Dendritic cell treated with granulocyte-macrophage colony-stimulating factor and Interleukin-4, amounts not matched to agents 40 ng/mL and 50 ng/mL, for 4 days (primary cell): ENCODE measurements around the gene CA12.
"Not testable (repeated sequence)": the region's sequence is repeated elsewhere in the genome, so short reads cannot be mapped to it uniquely, and the experiment has no call there.

Experiments
- H3K27ac Mint-ChIP-seq: one replicate; pipeline ENCODE4 v1.8.0; 2022; ENCODE audit warnings: mild to moderate bottlenecking, mixed read lengths
- H3K27me3 Mint-ChIP-seq: one replicate; pipeline ENCODE4 v1.8.0; 2022; ENCODE audit warnings: mild to moderate bottlenecking, mixed read lengths
- H3K36me3 Mint-ChIP-seq: one replicate; pipeline ENCODE4 v1.8.0; 2022; ENCODE audit warnings: low read depth, mixed read lengths
- H3K4me1 Mint-ChIP-seq: one replicate; pipeline ENCODE4 v1.8.0; 2022; ENCODE audit warnings: low read depth, mixed read lengths
- H3K4me3 Mint-ChIP-seq: one replicate; pipeline ENCODE4 v1.8.0; 2022; ENCODE audit warnings: mild to moderate bottlenecking, moderate library complexity, mixed read lengths
- H3K9me3 Mint-ChIP-seq: one replicate; pipeline ENCODE4 v1.8.0; 2022; ENCODE audit warnings: mixed read lengths
- intact Hi-C: fragments of 100-400 bp; cut with micrococcal nuclease; formaldehyde crosslinking; loops from one replicate; pipeline ENCODE4 v1.15.0; 2022

The CA12 gene

DNA sequence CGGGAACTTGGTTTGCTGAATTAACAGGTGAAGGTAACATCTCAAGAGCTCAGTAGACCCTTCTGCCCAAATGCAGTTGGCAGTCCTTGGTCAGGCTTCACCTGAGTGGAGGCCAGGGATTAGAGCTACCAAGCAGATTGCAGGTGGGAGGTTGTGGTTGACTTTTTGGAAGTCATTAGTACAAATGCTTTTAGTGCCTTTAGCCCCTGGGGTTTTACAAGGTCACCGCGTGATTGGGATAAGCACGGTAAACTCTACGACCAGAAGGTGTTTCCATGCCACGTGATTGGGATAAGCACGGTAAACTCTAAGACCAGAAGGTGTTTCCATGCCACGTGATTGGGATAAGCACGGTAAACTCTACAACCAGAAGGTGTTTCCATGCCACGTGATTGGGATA is 61.2 kb downstream of the CA12 start:
- intact Hi-C loops, H3K4me3 Mint-ChIP-seq, H3K27me3 Mint-ChIP-seq, H3K36me3 Mint-ChIP-seq, H3K9me3 Mint-ChIP-seq, H3K27ac Mint-ChIP-seq: not testable (repeated sequence)
- peaks cover 11% of the 10 kb centered on the region for H3K4me1 Mint-ChIP-seq

DNA sequence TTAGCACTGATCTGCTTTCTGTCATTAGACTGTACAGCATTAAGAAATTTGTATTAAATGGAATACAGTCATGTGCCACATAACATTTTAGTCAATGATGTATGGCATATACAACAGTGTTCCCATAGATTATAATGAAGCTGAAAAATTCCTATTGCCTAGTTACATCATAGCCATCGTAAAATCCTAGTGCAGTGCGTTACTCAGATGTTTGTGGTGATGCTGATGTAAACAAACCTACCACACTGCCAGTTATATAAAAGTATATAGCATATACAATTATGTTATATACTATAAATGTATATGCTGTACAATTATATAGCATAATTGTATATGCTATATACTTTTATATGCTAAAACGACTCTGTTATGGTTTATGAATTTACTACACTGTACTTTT is 62.6 kb downstream of the CA12 start:
- no peak overlapping the region for H3K27ac Mint-ChIP-seq

DNA sequence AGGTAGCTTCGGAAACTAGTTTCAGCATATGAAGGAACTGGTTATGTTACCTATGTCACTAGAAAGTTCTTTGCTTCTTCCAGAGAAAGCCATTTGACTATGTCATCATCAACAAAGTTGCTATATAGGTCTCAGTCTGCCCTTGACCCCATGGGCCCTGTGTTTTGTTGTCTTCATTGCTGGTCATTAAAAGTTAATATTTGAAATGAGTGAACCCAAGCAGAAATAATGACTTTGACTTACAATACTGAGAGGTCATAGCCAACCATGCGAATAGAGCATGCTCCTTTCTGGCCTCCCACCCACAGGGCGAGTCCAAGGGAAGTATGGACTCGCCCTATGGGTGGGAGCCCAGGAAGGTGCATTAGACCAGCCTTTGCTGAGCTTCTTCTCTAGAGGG is 63.3 kb downstream of the CA12 start:
- no peak overlapping the region for H3K4me3 Mint-ChIP-seq
- peaks cover 11% of the 10 kb centered on the region for H3K4me1 Mint-ChIP-seq
- intact Hi-C loops, result no loop called here
- H3K36me3 Mint-ChIP-seq, result no peaks in the 10 kb centered on the region
- H3K9me3 Mint-ChIP-seq, result no peaks in the 10 kb centered on the region
- peaks cover 4% of the 10 kb centered on the region for H3K27me3 Mint-ChIP-seq
- H3K27ac Mint-ChIP-seq, result no peak overlapping the region

More for the DNA sequence above, 62.6 kb downstream of the CA12 start:
- H3K4me3 Mint-ChIP-seq, result no peak overlapping the region
- H3K27me3 Mint-ChIP-seq, result peaks cover 3% of the 10 kb centered on the region
- peaks cover 11% of the 10 kb centered on the region for H3K4me1 Mint-ChIP-seq
- intact Hi-C loops, result no loop called here
- H3K9me3 Mint-ChIP-seq, result no peaks in the 10 kb centered on the region
- H3K36me3 Mint-ChIP-seq, result no peaks in the 10 kb centered on the region

DNA sequence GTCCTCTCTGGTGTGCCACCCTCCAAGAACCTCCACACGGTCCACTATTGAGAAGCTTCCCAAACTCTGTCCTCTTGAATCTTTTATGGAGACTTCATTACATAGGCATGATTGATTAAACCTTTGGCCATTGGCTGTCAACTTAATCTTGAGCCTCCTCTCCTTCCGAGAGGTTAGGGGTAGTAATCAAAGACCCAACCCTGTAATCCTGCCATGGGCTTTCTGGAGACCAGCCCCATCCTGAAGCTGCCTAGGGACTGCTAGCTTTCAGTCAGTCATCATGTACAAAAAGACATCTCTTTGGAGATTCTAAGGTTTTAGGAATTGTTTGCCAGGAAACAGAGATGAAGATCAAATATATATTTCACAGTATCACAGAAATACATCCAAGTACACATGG is 67.2 kb downstream of the CA12 start:
- Mint-ChIP-seq H3K27ac (no peak overlapping the region), H3K9me3 (no peaks in the 10 kb centered on the region), H3K4me1 (peaks cover 11% of the 10 kb centered on the region), H3K4me3 (no peak overlapping the region), H3K36me3 (peaks cover 14% of the 10 kb centered on the region), H3K27me3 (peaks cover 4% of the 10 kb centered on the region)
- intact Hi-C loops, result no loop called here

DNA sequence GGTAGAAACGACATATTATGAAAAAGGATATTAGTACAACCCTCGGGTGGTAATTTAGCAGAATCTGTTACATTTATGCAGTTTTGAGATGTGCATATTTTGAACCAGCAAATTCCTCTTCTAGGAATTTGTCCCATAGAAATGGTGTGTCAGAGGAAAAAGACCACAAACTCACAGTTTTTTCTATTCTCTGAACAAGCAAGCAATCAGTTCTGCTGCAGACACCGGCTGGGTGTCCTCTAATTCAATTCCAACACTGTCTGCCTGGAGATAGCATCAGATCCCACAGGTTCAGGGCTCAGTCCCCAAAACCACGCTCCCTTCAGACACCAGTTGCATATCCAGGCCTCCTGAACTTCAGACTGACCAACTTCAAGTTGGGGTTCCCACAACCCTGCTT is 67.8 kb downstream of the CA12 start:
- Mint-ChIP-seq H3K27ac (no peak overlapping the region), H3K9me3 (no peaks in the 10 kb centered on the region), H3K4me3 (no peak overlapping the region), H3K4me1 (peaks cover 11% of the 10 kb centered on the region), H3K36me3 (peaks cover 14% of the 10 kb centered on the region), H3K27me3 (peaks cover 4% of the 10 kb centered on the region)
- intact Hi-C loops, result no loop called here

DNA sequence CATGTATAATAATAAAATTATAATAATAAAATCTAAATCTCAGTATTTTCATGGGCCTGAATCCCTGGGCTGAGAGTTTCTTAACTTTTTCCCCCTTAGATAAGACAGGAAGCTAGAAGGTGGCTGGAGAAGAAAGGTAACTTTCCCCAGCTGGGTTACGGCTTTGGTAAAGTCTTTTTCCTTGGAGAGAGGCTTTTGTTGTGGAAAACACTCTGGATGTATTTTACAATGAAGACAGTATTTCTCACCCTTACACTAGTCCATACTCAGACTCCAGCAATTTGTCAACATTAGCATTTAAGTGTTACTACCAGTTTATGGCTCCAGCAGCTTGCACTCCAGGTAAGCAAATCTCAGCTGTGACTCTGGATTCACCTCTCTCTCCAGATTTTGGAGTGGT is 69.4 kb downstream of the CA12 start:
- H3K4me1 Mint-ChIP-seq, result peaks cover 11% of the 10 kb centered on the region
- H3K27me3 Mint-ChIP-seq, result peaks cover 2% of the 10 kb centered on the region
- intact Hi-C loops, result no loop called here
- no peaks in the 10 kb centered on the region for H3K9me3 Mint-ChIP-seq
- H3K4me3 Mint-ChIP-seq, result no peak overlapping the region
- peaks cover 18% of the 10 kb centered on the region for H3K36me3 Mint-ChIP-seq
- no peak overlapping the region for H3K27ac Mint-ChIP-seq

DNA sequence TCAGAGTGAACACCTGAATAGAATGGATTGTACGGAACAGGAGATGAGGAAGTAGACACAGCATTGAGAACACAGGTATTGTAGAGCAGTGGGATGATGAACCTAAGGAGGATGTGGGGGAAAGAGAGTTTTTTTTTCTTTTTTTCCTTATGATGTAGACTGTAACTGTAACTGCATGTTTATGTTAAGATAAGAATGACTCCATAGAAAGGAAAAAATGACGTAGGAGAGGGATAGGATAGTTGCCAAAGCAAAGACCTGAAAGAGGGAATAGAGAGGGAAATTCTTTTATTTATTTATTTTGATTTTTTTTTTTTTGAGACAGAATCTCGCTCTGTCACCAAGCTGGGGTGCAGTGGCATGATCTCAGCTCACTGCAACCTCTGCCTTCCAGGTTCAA is 71.0 kb downstream of the CA12 start:
- H3K27ac Mint-ChIP-seq, result no peak overlapping the region
- no peak overlapping the region for H3K4me3 Mint-ChIP-seq
- intact Hi-C loops, result no loop called here
- peaks cover 2% of the 10 kb centered on the region for H3K27me3 Mint-ChIP-seq
- peaks cover 34% of the 10 kb centered on the region for H3K36me3 Mint-ChIP-seq
- H3K9me3 Mint-ChIP-seq, result no peaks in the 10 kb centered on the region
- H3K4me1 Mint-ChIP-seq, result no peaks in the 10 kb centered on the region

DNA sequence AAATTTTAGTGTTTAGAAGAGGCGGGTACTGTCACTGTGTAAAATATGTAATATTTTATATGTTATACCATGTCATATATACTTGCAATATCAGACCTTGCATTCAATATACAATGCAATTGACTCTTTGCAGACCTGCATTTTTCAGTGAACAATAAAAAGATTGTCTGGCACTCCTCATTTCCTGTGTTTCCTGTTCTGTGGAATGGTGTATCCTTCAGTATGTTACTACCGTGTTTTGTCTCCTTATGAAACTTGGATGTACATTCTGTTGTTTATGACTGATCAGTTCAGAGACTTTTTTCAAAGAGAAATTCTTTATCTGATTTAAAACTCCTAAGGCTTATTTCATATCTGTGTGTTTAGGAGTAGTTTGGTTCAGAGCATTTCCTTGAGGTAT is 72.7 kb downstream of the CA12 start:
- Mint-ChIP-seq H3K27ac (no peak overlapping the region), H3K27me3 (peaks cover under 1% of the 10 kb centered on the region), H3K4me3 (no peak overlapping the region), H3K9me3 (no peaks in the 10 kb centered on the region), H3K4me1 (no peaks in the 10 kb centered on the region), H3K36me3 (peaks cover 51% of the 10 kb centered on the region)
- intact Hi-C loops, result no loop called here

DNA sequence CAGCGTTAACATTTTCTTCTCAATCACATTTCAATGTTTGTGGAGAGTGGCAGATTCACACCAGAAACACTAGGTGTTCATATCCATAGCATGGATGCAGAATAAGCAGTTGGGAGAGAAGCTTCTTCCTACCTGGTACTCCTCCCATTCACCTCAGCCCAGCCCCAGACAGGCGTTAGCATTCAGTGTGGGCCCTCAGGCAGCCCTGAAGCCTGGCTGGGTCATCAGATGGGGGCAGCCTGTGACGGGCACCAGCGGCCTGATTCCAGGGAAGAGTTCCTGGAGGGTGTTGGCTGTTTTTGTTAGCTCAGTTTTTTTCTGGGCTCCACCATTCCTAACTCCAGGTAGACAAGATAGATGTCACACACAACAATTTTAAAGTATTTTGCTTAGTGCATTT is 73.2 kb downstream of the CA12 start:
- Mint-ChIP-seq H3K27me3 (no peaks in the 10 kb centered on the region), H3K4me3 (no peak overlapping the region), H3K27ac (no peak overlapping the region), H3K4me1 (no peaks in the 10 kb centered on the region), H3K36me3 (peaks cover 55% of the 10 kb centered on the region), H3K9me3 (no peaks in the 10 kb centered on the region)
- intact Hi-C loops, result no loop called here

DNA sequence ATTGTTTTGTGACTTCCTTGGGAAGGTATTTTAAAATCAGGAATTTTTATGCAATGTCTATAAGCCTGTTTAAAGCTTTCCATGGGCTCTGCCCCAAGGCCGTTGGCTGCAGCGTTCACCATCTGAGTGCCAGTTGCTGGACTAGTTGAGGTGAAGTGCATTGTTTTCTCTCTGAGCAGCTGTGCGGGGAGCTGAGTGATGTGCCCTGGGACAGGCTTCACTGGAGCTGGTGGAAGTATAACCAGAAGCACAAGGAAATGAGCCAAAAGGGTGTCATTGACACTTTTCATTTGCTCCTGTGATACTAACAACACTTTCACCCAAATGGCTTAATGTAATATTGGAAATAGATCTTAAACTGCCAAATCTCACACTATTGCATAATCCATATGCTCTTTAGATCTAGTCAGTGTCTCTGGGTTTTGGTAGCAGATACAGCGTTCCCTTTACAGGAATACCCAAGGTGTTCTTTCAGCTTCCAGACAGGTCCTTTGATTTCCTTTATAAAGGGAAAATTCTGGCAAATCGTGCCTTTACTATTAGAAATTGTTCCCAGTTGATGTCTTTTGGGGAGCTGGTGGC is 75.1 kb downstream of the CA12 start:
- Mint-ChIP-seq H3K9me3 (no peaks in the 10 kb centered on the region), H3K27ac (no peak overlapping the region), H3K27me3 (no peaks in the 10 kb centered on the region), H3K4me3 (no peak overlapping the region), H3K4me1 (no peaks in the 10 kb centered on the region), H3K36me3 (peaks cover 74% of the 10 kb centered on the region)
- intact Hi-C loops, result no loop called here

DNA sequence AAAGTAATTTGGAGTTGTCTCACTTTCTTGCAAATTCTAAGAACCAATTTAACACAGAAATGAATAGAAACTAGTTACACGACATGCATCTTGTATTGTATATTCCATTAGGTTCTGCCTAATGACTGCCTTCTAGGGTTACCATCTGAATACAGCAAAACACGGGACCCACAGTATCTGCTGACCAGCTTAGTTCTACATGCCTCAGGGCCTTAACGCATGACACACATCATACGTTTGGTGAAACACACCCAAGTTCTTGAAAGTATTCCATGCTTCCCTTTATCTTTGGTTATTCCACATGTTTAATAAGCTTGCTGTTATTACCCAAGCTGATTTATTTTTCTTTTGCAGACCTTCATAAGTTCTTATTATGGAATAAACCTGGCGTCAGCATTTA is 76.4 kb downstream of the CA12 start:
- H3K27me3 Mint-ChIP-seq, result no peaks in the 10 kb centered on the region
- H3K4me3 Mint-ChIP-seq, result no peak overlapping the region
- peaks cover 77% of the 10 kb centered on the region for H3K36me3 Mint-ChIP-seq
- no peak overlapping the region for H3K27ac Mint-ChIP-seq
- intact Hi-C loops, result no loop called here
- H3K4me1 Mint-ChIP-seq, result no peaks in the 10 kb centered on the region
- no peaks in the 10 kb centered on the region for H3K9me3 Mint-ChIP-seq

DNA sequence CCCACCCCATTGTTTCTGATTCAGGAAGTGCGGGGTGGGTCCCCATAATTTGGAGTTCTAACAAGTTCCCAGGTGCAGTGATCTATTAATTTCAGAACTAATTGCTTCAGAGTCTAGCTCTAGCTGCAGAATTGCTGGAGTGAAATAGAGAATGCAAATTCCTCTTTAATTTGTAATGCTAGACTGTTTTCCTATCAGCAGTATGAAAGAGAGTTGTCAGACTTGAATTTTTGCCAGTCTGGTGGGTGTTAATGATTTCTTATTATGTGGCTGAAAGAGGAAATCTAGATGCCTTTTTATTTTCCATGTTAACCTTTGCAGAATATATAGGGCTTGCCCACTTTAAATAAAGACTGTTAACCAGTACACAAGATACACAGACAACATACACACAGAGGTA is 80.6 kb downstream of the CA12 start:
- intact Hi-C loops, result no loop called here
- Mint-ChIP-seq H3K4me1 (no peaks in the 10 kb centered on the region), H3K36me3 (peaks cover 100% of the 10 kb centered on the region), H3K27me3 (no peaks in the 10 kb centered on the region), H3K4me3 (no peak overlapping the region), H3K27ac (no peak overlapping the region), H3K9me3 (no peaks in the 10 kb centered on the region)

DNA sequence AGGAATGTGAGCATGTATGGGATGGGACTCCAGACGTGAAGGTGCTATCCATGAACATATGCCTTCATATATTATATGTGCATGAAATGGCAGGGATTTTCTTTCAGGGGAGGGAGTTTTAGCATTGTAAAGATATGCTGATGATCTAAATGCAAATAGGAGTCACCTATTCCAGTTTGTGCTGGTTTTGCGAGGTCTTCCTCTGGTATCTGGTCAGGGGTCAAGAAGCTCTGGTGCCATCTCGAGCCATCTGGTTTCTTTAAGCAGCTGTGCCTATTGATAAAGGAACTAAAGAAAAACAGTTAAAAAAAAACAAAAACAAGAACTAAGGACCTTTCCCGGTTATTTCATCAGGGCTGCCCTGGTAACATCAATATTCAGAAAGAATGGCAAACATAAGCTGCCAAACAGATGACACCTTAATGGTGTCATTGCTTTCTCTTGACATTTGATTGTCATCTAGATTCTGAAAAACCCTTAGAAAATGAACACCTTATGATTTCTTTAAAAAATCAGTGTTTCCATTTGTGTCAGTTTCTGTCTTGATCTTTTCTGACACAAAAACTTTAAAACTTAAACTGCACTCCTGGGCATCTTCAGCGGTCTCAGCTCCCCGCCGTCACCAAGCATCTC is 81.6 kb downstream of the CA12 start:
- Mint-ChIP-seq H3K36me3 (peaks cover 100% of the 10 kb centered on the region), H3K4me1 (peaks cover 6% of the 10 kb centered on the region), H3K27me3 (no peaks in the 10 kb centered on the region), H3K27ac (no peak overlapping the region), H3K4me3 (no peak overlapping the region), H3K9me3 (no peaks in the 10 kb centered on the region)
- intact Hi-C loops, result no loop called here

DNA sequence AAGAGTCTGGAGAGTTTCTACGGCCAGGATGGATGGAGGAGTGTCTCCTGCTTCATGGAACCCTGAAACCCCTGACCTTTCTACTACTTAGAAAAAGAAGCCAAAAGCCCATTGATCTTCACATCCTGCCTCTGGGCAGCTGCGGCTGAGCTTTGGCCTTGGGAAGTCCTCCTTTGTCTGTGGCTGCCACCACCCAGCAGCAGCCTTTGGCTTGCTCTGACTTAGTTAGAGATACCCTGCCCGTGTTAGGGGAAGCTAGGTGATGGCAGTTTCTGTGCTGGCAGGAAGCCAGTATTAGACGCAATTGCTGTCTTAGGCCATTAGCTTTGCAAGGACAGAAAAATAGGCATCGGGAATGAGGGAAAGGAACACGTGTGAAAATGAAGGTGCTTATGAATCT is 85.5 kb downstream of the CA12 start:
- intact Hi-C loops, result no loop called here
- Mint-ChIP-seq H3K4me3 (no peak overlapping the region), H3K36me3 (peaks cover 100% of the 10 kb centered on the region), H3K4me1 (peaks cover 25% of the 10 kb centered on the region), H3K27me3 (no peaks in the 10 kb centered on the region), H3K9me3 (no peaks in the 10 kb centered on the region), H3K27ac (no peak overlapping the region)

DNA sequence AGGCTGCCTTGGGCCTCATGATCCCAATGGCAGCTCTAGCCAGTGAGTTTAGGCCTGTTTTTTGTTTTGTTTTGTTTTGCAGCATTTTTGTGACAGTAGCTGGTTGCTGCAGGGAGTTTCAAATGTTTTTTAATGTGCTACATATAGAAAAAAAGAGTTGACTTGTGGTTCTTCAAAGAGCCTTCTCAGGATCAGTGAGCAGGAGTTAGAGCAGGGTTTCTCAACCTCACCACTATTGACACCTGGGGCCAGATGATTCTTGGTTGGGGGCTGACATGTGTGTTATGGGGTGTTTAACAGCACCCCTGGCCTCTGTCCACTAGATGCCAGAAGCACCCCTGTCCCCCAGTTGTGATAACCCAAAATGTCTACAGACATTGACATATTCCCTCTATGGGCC is 86.3 kb downstream of the CA12 start:
- intact Hi-C loops, result no loop called here
- no peaks in the 10 kb centered on the region for H3K9me3 Mint-ChIP-seq
- peaks cover 26% of the 10 kb centered on the region for H3K4me1 Mint-ChIP-seq
- no peak overlapping the region for H3K27ac Mint-ChIP-seq
- peaks cover 98% of the 10 kb centered on the region for H3K36me3 Mint-ChIP-seq
- H3K4me3 Mint-ChIP-seq, result no peak overlapping the region
- no peaks in the 10 kb centered on the region for H3K27me3 Mint-ChIP-seq
